Prostate gland (tissue), 2 donors: ENCODE results near the gene PTPRK. TPM values are rescaled to one million over a fixed set of nuclear protein-coding genes. Genes with fewer than 3 reads are reported as not detected.

Experiments
- DNase-seq: peaks from one replicate; pipeline ENCODE4 v3.0.0-alpha.2; 2019; ENCODE audit warnings: low spot score
- H3K27ac ChIP-seq, 2 donors: fragments of 200-600 bp; sonication (generic); 2 replicates each; pipeline ENCODE4 v1.5.1; 2017 to 2019
- H3K27me3 ChIP-seq: fragments of 200-600 bp; sonication (generic); replicated peaks from 2 replicates; pipeline ENCODE4 v1.5.1; 2019; ENCODE audit not compliant: insufficient read depth
- H3K36me3 ChIP-seq, 2 donors: fragments of 200-600 bp; sonication (generic); 1 replicate in 1 of 2; 2 replicates in 1 of 2; pipeline versions ENCODE4 v1.5.1 to v1.8.1; 2017 to 2019
- H3K4me1 ChIP-seq: fragments of 200-600 bp; sonication (generic); replicated peaks from 2 replicates; pipeline ENCODE4 v1.5.1; 2019
- H3K4me3 ChIP-seq, 2 donors: fragments of 200-600 bp; sonication (generic); 2 replicates each; pipeline ENCODE4 v1.5.1; 2017 to 2019
- H3K9me3 ChIP-seq: fragments of 200-600 bp; sonication (generic); 2 replicates; pipeline ENCODE4 v1.5.1; 2017
- POLR2A ChIP-seq: fragments of 450-650 bp; IDR thresholded peaks from one replicate; pipeline ENCODE4 v1.6.1; 2016; ENCODE audit warnings: antibody characterized with exemption, mild to moderate bottlenecking
- POLR2AphosphoS5 ChIP-seq: sonication (generic); formaldehyde crosslinking; IDR thresholded peaks from one replicate; pipeline ENCODE4 v1.6.1; 2017; ENCODE audit warnings: antibody characterized with exemption
- WGBS: methylation state at CpG from one replicate; pipeline ENCODE4 v1.1.5; 2018; 5-methylcytosine and 5-hydroxymethylcytosine counted together
- intact Hi-C: fragments of 100-400 bp; cut with DNase I; formaldehyde crosslinking; loops from one replicate; pipeline ENCODE4 v1.14.2; 2022
- total RNA-seq, 2 donors: library from RNA; depleted of rRNA; stranded (reverse); fragments of >200 nt; gene quantifications; one replicate each; pipeline ENCODE4 v1.1.0, GENCODE V29; 2016
- TF ChIP-seq, protein P1 (sequence below), 4 experiments: fragments of 200-600 bp in 2 of 4; fragments of 450-650 bp in 2 of 4; sonication (generic) in 2 of 4; IDR thresholded peaks; 1 replicate in 3 of 4; 2 replicates in 1 of 4; pipeline ENCODE4 v1.5.1; 2016 to 2019; ENCODE audit warnings: antibody characterized with exemption in 4 of 4, mild to moderate bottlenecking in 2 of 4, moderate library complexity in 2 of 4

Gene PTPRK
- total RNA-seq, 2 donors from 2014 or later, result 32.0 to 64.6 TPM

GRCh38 chr6:128164254-128164653 lies 356.1 kb downstream of the PTPRK start:
- Histone ChIP-seq H3K27me3 (no peaks in the 10 kb centered on the region), H3K36me3 (no peaks in the 10 kb centered on the region), H3K4me1 (no peaks in the 10 kb centered on the region), H3K4me3 (no peak overlapping the region), H3K9me3 (no peaks in the 10 kb centered on the region), H3K27ac (no peak overlapping the region)
- no peak for DNase-seq
- intact Hi-C loops, result no loop called here
- no peak for TF ChIP-seq POLR2AphosphoS5
- TF ChIP-seq POLR2A, result no peak
- TF ChIP-seq, protein P1, sequence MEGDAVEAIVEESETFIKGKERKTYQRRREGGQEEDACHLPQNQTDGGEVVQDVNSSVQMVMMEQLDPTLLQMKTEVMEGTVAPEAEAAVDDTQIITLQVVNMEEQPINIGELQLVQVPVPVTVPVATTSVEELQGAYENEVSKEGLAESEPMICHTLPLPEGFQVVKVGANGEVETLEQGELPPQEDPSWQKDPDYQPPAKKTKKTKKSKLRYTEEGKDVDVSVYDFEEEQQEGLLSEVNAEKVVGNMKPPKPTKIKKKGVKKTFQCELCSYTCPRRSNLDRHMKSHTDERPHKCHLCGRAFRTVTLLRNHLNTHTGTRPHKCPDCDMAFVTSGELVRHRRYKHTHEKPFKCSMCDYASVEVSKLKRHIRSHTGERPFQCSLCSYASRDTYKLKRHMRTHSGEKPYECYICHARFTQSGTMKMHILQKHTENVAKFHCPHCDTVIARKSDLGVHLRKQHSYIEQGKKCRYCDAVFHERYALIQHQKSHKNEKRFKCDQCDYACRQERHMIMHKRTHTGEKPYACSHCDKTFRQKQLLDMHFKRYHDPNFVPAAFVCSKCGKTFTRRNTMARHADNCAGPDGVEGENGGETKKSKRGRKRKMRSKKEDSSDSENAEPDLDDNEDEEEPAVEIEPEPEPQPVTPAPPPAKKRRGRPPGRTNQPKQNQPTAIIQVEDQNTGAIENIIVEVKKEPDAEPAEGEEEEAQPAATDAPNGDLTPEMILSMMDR (IDR thresholded peaks at IDR 0.05), result no peak
- 98% methylated on average over 1 of the region's 1 CpG for WGBS

DNA sequence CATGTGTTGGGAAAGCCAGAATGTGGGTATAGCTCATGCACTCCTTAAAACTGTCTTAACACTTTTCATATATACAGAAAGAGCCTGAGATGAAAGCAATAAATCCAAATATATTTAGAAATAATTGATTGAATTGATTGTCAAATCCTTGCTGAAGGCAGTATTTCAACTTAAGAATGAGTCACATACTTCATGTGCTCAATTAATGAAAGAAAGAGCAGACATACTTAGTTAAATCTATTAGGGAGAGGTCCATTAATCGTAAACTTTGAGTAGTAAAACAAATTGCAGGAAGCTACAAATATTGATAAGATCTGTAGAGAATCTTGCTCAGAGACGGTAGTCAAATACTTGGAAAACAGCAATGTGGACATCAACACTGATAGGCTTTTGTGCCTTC lies 358.0 kb downstream of the PTPRK start:
- DNase-seq, result no peak
- Histone ChIP-seq H3K4me3 (no peak overlapping the region), H3K27me3 (no peaks in the 10 kb centered on the region), H3K27ac (no peak overlapping the region), H3K4me1 (no peaks in the 10 kb centered on the region), H3K9me3 (no peaks in the 10 kb centered on the region), H3K36me3 (no peaks in the 10 kb centered on the region)
- intact Hi-C loops, result no loop called here
- 65% methylated on average over 2 of the region's 2 CpGs for WGBS
- TF ChIP-seq, protein P1 (IDR thresholded peaks at IDR 0.05), result no peak
- TF ChIP-seq POLR2AphosphoS5, result no peak
- TF ChIP-seq POLR2A, result no peak

DNA sequence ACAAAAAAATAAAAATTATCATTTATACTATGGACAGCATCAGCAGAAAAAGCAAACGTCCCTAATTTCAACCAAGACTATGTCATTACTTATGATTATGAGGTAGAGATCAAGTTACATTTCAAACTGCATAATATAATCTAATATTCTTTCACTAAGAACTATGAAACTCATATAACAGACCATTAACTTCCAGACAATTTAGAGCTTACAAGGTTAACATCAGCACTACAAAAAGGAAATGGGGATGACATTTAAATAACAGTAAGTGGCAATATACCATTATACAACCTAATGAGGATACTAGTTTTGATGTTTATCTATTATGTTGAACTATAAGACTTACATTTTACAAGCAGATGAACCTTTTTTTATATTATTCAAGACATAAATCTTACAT lies 358.6 kb downstream of the PTPRK start:
- Histone ChIP-seq H3K4me3 (no peak overlapping the region), H3K36me3 (no peaks in the 10 kb centered on the region), H3K27ac (no peak overlapping the region), H3K27me3 (no peaks in the 10 kb centered on the region), H3K4me1 (no peaks in the 10 kb centered on the region), H3K9me3 (no peaks in the 10 kb centered on the region)
- no peak for TF ChIP-seq POLR2AphosphoS5
- TF ChIP-seq POLR2A, result no peak
- TF ChIP-seq, protein P1 (IDR thresholded peaks at IDR 0.05), result no peak
- no peak for DNase-seq
- WGBS, result 41% methylated on average over 1 of the region's 1 CpG
- intact Hi-C loops, result no loop called here

DNA sequence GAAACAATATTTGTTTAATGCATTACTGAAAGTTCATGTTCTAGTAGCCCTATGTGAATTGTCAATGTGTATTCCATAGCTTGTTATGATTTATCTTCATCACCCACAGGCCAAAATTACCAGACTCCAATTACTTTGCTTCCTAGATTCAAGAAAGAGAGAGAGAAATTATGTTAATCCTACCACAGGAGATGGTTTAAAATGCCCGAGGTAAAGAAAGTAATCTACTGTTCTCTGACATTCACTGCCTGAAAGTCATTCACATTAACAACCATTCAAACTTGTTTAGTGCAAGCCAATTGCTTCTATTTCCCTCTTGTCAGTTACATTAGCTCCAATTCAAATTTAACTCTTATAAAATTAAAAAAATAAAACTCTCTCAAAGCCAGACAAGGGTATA lies 359.1 kb downstream of the PTPRK start:
- no peak overlapping the region for H3K4me3 ChIP-seq
- no peaks in the 10 kb centered on the region for H3K36me3 ChIP-seq
- no peak for DNase-seq
- intact Hi-C loops, result no loop called here
- H3K4me1 ChIP-seq, result no peaks in the 10 kb centered on the region
- TF ChIP-seq, protein P1 (IDR thresholded peaks at IDR 0.05), result no peak
- WGBS, result 54% methylated on average over 1 of the region's 1 CpG
- no peaks in the 10 kb centered on the region for H3K9me3 ChIP-seq
- H3K27ac ChIP-seq, result no peak overlapping the region
- no peaks in the 10 kb centered on the region for H3K27me3 ChIP-seq

DNA sequence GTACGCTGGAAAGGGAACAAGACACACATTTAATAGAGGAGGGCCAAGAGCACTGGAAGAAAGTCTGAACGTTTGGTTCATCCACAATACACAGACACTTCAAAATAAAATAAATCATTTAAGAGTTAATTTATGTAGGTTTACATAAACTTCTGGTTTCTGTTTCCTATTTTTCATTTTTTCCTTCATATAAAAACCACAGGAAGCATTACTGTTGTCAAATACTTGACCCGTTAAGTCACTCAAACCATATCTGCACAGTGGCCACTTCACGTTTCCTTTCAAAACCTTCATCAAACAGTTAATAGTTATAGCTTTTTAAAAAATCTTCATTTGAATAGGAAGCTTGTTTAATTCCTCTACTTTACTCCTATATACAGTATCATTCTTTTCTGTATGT lies 361.9 kb downstream of the PTPRK start:
- no peak overlapping the region for H3K27ac ChIP-seq
- intact Hi-C loops, result no loop called here
- H3K4me3 ChIP-seq, result no peak overlapping the region
- H3K4me1 ChIP-seq, result no peaks in the 10 kb centered on the region
- H3K9me3 ChIP-seq, result no peaks in the 10 kb centered on the region
- TF ChIP-seq POLR2A (no peak), POLR2AphosphoS5 (no peak)
- TF ChIP-seq, protein P1 (IDR thresholded peaks at IDR 0.05), result no peak
- no peaks in the 10 kb centered on the region for H3K27me3 ChIP-seq
- no peak for DNase-seq
- H3K36me3 ChIP-seq, result no peaks in the 10 kb centered on the region
- 69% methylated on average over 4 of the region's 4 CpGs for WGBS
